CD4-positive, alpha-beta T cell (primary cell): ENCODE data around the gene BICDL2. TPM values are rescaled to one million over a fixed set of nuclear protein-coding genes. Genes with fewer than 3 reads are reported as not detected.
A peak's percentile ranks its signal among the peaks of the same experiment; 100 is the strongest.

Experiments
- ATAC-seq: fragments of 200-7000 bp; cut with Tn5 transposase; one replicate; pipeline ENCODE4 v1.10.0; 2022; ENCODE audit warnings: mild to moderate bottlenecking; ENCODE audit not compliant: poor library complexity
- CTCF ChIA-PET: fragments of 350-600 bp; sonication (Branson Sonifier 250); formaldehyde crosslinking; loops from one replicate; lab custom pipeline; 2021; ENCODE audit warnings: antibody characterized with exemption, inconsistent platforms; lab: Charles Lee
- POLR2A ChIA-PET: fragments of 350-600 bp; sonication (Branson Sonifier 250); formaldehyde crosslinking; loops from one replicate; lab custom pipeline; 2021; ENCODE audit warnings: antibody characterized with exemption, inconsistent platforms; lab: Charles Lee
- DNase-seq, 14 experiments: peaks; one replicate each; pipeline ENCODE4 v3.0.0-alpha.2; 2013 to 2020; ENCODE audit warnings: mixed read lengths in 2 of 14
- H3K27ac ChIP-seq, 2 donors: one replicate each; pipeline versions ENCODE4 v1.5.1 to v1.7.0; 2013; ENCODE audit warnings: low read length in 2 of 2, low read depth in 1 of 2, mild to moderate bottlenecking in 1 of 2
- H3K27me3 ChIP-seq, 2 experiments: 1 replicate in 1 of 2; 2 replicates in 1 of 2; pipeline versions ENCODE4 v1.6.1 to v1.7.0; 2013; ENCODE audit warnings: low read length in 2 of 2, control low read depth in 1 of 2, mild to moderate bottlenecking in 1 of 2, moderate library complexity in 1 of 2; ENCODE audit not compliant: insufficient read depth in 2 of 2, control insufficient read depth in 1 of 2
- H3K36me3 ChIP-seq: one replicate; pipeline ENCODE4 v1.6.1; 2013; ENCODE audit warnings: low read length, control low read depth; ENCODE audit not compliant: insufficient read depth
- H3K4me1 ChIP-seq: one replicate; pipeline ENCODE4 v1.6.1; 2013; ENCODE audit warnings: low read length, control low read depth; ENCODE audit not compliant: insufficient read depth
- H3K4me3 ChIP-seq: one replicate; pipeline ENCODE4 v1.5.1; 2013; ENCODE audit warnings: mild to moderate bottlenecking, low read length, moderate library complexity
- H3K9me3 ChIP-seq, 2 experiments: 1 replicate in 1 of 2; 2 replicates in 1 of 2; pipeline versions ENCODE4 v1.6.1 to v1.7.0; 2013; ENCODE audit warnings: low read length in 2 of 2, mild to moderate bottlenecking in 2 of 2, control low read depth in 1 of 2, moderate library complexity in 1 of 2; ENCODE audit not compliant: control insufficient read depth in 1 of 2, insufficient read depth in 1 of 2
- H3K27ac Mint-ChIP-seq: one replicate; pipeline ENCODE4 v1.8.0; 2020; ENCODE audit warnings: mixed read lengths
- H3K27me3 Mint-ChIP-seq: one replicate; pipeline ENCODE4 v1.8.0; 2021; ENCODE audit warnings: mixed read lengths
- H3K36me3 Mint-ChIP-seq: one replicate; pipeline ENCODE4 v1.8.0; 2021; ENCODE audit warnings: low read depth, mixed read lengths
- H3K4me1 Mint-ChIP-seq: one replicate; pipeline ENCODE4 v1.8.0; 2021; ENCODE audit warnings: low read depth, mixed read lengths
- H3K4me3 Mint-ChIP-seq: one replicate; pipeline ENCODE4 v1.8.0; 2020; ENCODE audit warnings: mild to moderate bottlenecking, mixed read lengths
- H3K9me3 Mint-ChIP-seq: one replicate; pipeline ENCODE4 v1.8.0; 2020; ENCODE audit warnings: mixed read lengths
- CTCF ChIP-seq: fragments of 200-600 bp; IDR thresholded peaks from one replicate; pipeline ENCODE4 v1.8.0; 2022; ENCODE audit warnings: antibody characterized with exemption, mild to moderate bottlenecking
- intact Hi-C, 2 experiments: fragments of 100-400 bp; cut with DNase I in 1 of 2; cut with micrococcal nuclease in 1 of 2; formaldehyde crosslinking; loops; one replicate each; pipeline versions ENCODE4 v1.15.1 to v1.9.0; 2023 to 2025; cut with DNase I, micrococcal nuclease
- total RNA-seq, 174 experiments: library from RNA in 2 of 174; stranded (reverse) in 2 of 174; gene quantifications; one replicate each; pipeline ENCODE4 v1.2.3 and lab custom pipeline; 2021 to 2026

BICDL2 gene
- total RNA-seq, 2 experiments from 2014 or later: not detected

GRCh38 chr16:3028716-3029319 lies 7.9 kb downstream of the BICDL2 start:
- CTCF ChIA-PET: interaction anchor here (0.6 to 9.0 kb wide), 16 partner anchors 9 to 140 kb away, joined by 3 to 181 read pairs (median 4); partner anchors contain the start of genes CLDN6, IL32, PKMYT1 and TNFRSF12A
- POLR2A ChIA-PET: interaction anchor here (1.0 to 4.5 kb wide), 14 partner anchors 8 to 130 kb away, joined by 3 to 24 read pairs (median 7); partner anchors contain the start of genes IL32, TNFRSF12A and ZNF213
- peak in 1 of 14 experiments; percentile 36 for DNase-seq

GRCh38 chr16:3027983-3028715 lies 8.6 kb downstream of the BICDL2 start:
- Mint-ChIP-seq H3K27me3 (peaks cover 31% of the 10 kb centered on the region), H3K4me3 (peak overlapping the region; percentile 78), H3K9me3 (no peaks in the 10 kb centered on the region), H3K36me3 (peaks cover 22% of the 10 kb centered on the region), H3K27ac (no peak overlapping the region), H3K4me1 (peaks cover 35% of the 10 kb centered on the region)
- peak; percentile 42 for ATAC-seq
- peak; percentile 84 for TF ChIP-seq CTCF
- CTCF ChIA-PET: interaction anchor here (0.6 to 9.0 kb wide), 19 partner anchors 8 to 145 kb away, joined by 3 to 181 read pairs (median 4); partner anchors contain the start of genes CLDN6, FLYWCH2, IL32 and PKMYT1
- peak; percentile 77 to 95 (median 86) for DNase-seq
- Histone ChIP-seq H3K27me3 (peaks cover 25 to 34% of the 10 kb centered on the region in 2 experiments), H3K36me3 (peaks cover 20% of the 10 kb centered on the region), H3K9me3 (peaks cover 0 to 9% of the 10 kb centered on the region in 2 experiments), H3K4me3 (no peak overlapping the region), H3K27ac (no peak overlapping the region), H3K4me1 (peaks cover 56% of the 10 kb centered on the region)
- POLR2A ChIA-PET: interaction anchor here (0.9 to 4.5 kb wide), 14 partner anchors 8 to 131 kb away, joined by 3 to 24 read pairs (median 6); partner anchors contain the start of genes IL32, PKMYT1, TNFRSF12A and ZNF213
- intact Hi-C loops: loop anchor here (1.0 to 10.0 kb wide), 3 partner anchors 25 to 427 kb away; no protein-coding TSS in a partner anchor

More at GRCh38 chr16:3028716-3029319, 7.9 kb downstream of the BICDL2 start:
- no peak for ATAC-seq
- Mint-ChIP-seq H3K4me1 (peaks cover 31% of the 10 kb centered on the region), H3K27ac (no peak overlapping the region), H3K27me3 (peaks cover 37% of the 10 kb centered on the region), H3K4me3 (no peak overlapping the region), H3K36me3 (peaks cover 22% of the 10 kb centered on the region), H3K9me3 (no peaks in the 10 kb centered on the region)
- intact Hi-C loops: loop anchor here (1.0 to 10.0 kb wide), 3 partner anchors 26 to 426 kb away; no protein-coding TSS in a partner anchor
- Histone ChIP-seq H3K36me3 (peaks cover 20% of the 10 kb centered on the region), H3K9me3 (peaks cover 0 to 9% of the 10 kb centered on the region in 2 experiments), H3K4me1 (peaks cover 49% of the 10 kb centered on the region), H3K4me3 (no peak overlapping the region), H3K27ac (no peak overlapping the region), H3K27me3 (peaks cover 31 to 40% of the 10 kb centered on the region in 2 experiments)
- no peak for TF ChIP-seq CTCF

- intact Hi-C loops: loop anchor here in 1 of 2 experiments (10.0 kb wide), 1 partner anchor 427 kb away; no protein-coding TSS in a partner anchor
- Mint-ChIP-seq H3K27ac (no peak overlapping the region), H3K36me3 (peaks cover 22% of the 10 kb centered on the region), H3K9me3 (no peaks in the 10 kb centered on the region), H3K27me3 (peaks cover 24% of the 10 kb centered on the region), H3K4me3 (no peak overlapping the region), H3K4me1 (peaks cover 42% of the 10 kb centered on the region)
- Histone ChIP-seq H3K36me3 (peaks cover 20% of the 10 kb centered on the region), H3K9me3 (peaks cover 0 to 4% of the 10 kb centered on the region in 2 experiments), H3K4me3 (no peak overlapping the region), H3K27me3 (peaks cover 18 to 30% of the 10 kb centered on the region in 2 experiments), H3K27ac (no peak overlapping the region), H3K4me1 (peaks cover 63% of the 10 kb centered on the region)
- ChIA-PET CTCF (interaction anchor here (0.8 to 9.0 kb wide), 12 partner anchors 9 to 144 kb away, joined by 3 to 181 read pairs (median 4); partner anchors contain the start of genes CLDN6, FLYWCH2, PKMYT1 and ZNF213), POLR2A (interaction anchor here (0.9 to 2.0 kb wide), 9 partner anchors 20 to 131 kb away, joined by 3 to 20 read pairs (median 8); partner anchors contain the start of genes IL32, PKMYT1 and ZNF213)
- DNase-seq: peak in 1 of 14 experiments; percentile 46
- TF ChIP-seq CTCF: no peak
- ATAC-seq: no peak
Observed at GRCh38 chr16:3027489-3027795, 9.3 kb downstream of the BICDL2 start.
